Measurements from ENCODE around the gene CYB5R3.

The CYB5R3 gene

GRCh38 chr22:42693055-42693762 is 44.0 kb upstream of the CYB5R3 start:
- DNase-seq (ENCODE audit: extremely low spot score) = no peak
- ChIA-PET CTCF (no interaction called here), POLR2A (no interaction called here)
- TF ChIP-seq CTCF (IDR thresholded peaks at IDR 0.05; ENCODE audit: control extremely low read depth, extremely low read depth, low read depth, missing control alignments) = no peak

GRCh38 chr22:42692239-42693054 is 43.3 kb upstream of the CYB5R3 start:
- CTCF ChIA-PET = no interaction called here
- POLR2A ChIA-PET = no interaction called here
- peak; percentile 22 for TF ChIP-seq CTCF (IDR thresholded peaks at IDR 0.05; ENCODE audit: control extremely low read depth, extremely low read depth, low read depth, missing control alignments)

GRCh38 chr22:42691440-42691839 is 42.2 kb upstream of the CYB5R3 start:
- ChIA-PET CTCF (no interaction called here), POLR2A (no interaction called here)
- TF ChIP-seq CTCF (IDR thresholded peaks at IDR 0.05; ENCODE audit: control extremely low read depth, extremely low read depth, low read depth, missing control alignments) = no peak
- no peak for DNase-seq (ENCODE audit: extremely low spot score)

More at GRCh38 chr22:42692239-42693054, 43.3 kb upstream of the CYB5R3 start:
- DNase-seq (ENCODE audit: extremely low spot score) = peak; percentile 64

GRCh38 chr22:42688241-42689211 is 39.3 kb upstream of the CYB5R3 start:
- POLR2A ChIA-PET = no interaction called here
- CTCF ChIA-PET = no interaction called here
- no peak for DNase-seq (ENCODE audit: extremely low spot score)
- TF ChIP-seq CTCF (IDR thresholded peaks at IDR 0.05; ENCODE audit: control extremely low read depth, extremely low read depth, low read depth, missing control alignments) = no peak

- no peak for DNase-seq (ENCODE audit: extremely low spot score)
- ChIA-PET POLR2A (no interaction called here), CTCF (no interaction called here)
- TF ChIP-seq CTCF (IDR thresholded peaks at IDR 0.05; ENCODE audit: control extremely low read depth, extremely low read depth, low read depth, missing control alignments) = no peak
Measured at GRCh38 chr22:42686756-42687491, 37.7 kb upstream of the CYB5R3 start.
